COLO668 (cell line): ENCODE results near the gene UEVLD.

ENCODE experiments used
- DNase-seq: peaks from one replicate; lab custom pipeline; 2025; ENCODE audit not compliant: unreplicated experiment; lab: John Stamatoyannopoulos, UW

The UEVLD gene

DNA sequence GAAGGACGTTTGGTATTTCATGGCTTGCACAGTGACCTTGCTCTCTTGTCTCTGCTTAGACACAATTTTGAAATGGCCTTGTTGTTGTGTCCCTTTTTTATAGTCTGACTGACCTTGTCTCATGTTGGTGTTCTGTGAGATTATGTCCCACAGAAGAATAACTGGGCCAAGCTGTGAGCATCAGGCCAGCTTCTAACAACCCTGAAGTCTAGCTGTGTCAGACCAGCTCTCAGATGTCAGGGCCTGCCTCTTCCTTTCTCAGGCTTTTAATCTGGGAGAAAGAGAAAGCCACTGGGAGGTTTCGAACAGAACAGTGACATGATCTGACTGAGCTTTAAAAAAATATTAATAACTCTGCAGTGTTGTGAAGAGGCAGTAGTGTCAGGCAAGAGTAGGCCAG is 2.0 kb upstream of the UEVLD start:
- no peak for DNase-seq

DNA sequence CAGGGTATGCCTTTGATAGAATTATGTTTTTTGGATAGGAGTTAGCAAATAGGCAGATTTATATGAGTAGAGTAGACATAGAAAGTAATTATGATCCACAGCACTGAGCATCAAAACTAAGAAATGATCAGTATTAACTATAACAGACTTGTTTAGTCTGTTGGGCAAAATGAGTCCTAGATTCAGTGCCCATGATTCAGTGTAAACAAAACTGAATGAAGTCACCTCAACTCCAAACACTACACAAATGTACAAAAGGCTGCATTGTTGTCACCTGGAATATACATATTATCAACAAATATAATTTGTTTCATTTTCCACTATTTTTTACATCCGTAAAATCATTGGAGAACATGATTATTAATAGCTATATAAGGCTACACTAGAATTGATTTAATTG is 6.7 kb downstream of the UEVLD start:
- no peak for DNase-seq

DNA sequence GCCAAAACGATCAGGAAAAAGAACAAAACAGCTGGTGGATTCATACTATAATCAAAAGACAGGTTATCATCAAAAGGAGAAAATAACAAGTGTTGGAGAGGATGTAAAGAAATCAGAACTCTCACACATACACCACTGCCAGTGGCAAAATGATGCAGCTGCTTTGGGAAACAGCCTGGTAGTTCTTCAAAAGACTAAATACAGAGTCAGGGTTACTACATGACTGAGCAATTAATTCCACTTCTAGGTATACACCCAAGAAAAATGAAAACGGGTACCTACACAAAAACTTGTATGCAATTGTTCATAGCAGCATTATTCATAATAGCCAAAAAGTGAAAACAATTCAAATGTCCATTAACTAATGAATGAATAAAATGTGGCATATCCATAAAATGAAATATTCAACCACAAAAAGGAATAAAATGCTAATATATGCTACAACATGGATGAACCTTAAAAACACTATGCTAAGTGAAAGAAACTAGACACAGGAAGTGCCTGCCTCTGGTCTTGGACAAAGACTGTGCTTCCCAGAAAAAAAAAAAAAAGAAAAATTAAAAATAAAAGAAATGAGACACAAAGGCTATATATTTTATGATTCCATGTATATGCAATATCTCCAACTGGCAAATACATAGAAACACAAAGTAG is 8.3 kb downstream of the UEVLD start:
- no peak for DNase-seq

DNA sequence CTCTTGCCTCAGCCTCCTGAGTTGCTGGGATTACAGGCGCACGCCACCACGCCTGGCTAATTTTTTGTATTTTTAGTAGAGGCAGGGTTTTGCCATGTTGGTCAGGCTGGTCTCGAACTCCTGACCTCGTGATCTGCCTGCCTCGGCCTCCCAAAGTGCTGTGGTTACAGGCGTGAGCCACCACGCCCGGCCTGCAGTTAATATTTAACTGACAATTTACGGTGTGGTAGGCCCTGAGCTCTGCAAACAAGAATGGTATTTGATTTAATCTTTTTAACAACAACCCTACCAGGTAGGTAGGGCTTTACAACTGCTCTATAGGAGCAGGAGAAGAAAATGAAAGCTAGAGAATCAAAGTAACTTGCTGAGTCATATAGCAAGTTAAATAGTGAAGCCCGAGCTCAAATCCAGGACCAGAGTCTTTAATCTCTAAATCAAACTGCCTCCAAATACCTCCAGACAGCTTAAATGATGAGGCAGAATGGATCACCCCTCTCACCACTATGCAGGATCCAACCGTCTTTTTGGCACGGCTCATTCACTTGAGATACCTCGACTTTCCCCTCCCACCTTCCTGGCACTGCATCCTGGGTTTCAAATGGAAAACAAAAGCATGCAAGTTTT is 9.4 kb downstream of the UEVLD start:
- peak; percentile 24 for DNase-seq

DNA sequence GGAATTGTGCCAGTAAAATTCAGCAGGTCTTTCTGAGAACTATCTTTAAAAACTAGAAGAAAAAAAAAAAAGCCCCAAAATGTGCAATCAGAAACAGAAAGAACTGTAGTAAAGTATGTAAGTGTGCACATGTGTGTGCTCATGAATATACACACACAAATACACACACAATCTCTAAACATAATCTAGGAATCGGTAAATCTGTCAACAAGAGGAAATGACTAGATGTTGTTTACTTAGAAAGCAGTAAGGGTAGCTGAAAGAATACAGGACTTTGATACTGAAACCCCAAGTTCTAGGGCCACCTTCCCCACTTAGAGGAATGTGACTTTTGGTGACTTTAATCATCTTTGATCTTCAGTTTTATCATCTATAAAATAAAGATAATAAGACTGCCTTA is 13.2 kb downstream of the UEVLD start:
- DNase-seq = no peak

DNA sequence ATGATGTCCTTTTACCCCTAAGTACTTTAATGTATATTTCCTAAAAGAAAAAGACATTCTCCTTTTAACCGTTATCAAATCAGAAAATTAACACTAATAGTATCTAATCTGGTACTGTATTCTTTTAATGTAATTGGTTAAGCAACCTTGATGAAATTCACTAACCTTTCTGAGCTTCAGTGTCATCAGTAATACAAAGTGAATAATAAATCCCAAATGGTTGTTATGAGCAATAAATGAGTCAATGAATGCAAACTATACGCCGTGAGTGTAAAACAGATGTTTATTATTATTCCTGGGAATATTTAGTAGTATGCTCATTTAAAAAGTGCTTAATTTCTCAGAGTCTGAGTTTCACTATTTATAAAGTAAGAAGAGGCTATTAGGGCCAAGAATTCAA is 21.5 kb downstream of the UEVLD start:
- no peak for DNase-seq

DNA sequence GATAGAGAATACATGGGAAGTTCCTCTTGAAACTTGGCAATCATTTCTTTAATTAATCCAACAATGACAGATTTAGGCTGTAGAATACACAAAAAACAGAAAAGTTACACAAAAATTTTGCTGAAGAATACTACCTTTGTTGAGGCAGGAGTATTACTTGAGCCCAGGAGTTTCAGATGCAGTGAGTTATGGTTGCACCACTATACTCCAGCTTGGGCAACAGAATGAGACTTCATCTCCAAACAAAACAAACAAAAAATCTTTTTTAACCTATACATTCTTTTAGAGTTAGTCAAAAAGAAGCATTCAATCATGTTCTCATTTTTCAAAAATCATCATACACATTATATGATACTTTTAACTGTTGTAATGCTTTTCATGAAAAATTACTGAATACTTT is 22.1 kb downstream of the UEVLD start:
- DNase-seq = no peak

DNA sequence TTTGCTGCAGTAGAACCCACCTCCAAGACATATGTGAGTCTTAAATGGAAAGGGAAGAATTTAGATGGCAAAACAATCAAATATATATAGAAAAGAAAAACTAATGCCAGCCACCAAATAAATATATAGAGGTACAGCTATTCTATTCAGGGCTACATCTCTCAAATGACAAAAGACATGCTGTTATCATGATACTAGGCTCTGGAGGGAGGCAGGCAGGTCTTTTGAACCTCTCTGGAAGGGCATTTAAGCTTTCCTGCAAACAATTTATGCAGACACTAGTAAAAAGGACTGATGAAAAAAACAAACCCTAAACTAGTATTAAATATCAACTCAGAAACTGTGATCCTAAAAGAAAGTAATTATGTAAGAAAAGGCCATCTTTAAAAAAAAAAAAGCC is 24.4 kb downstream of the UEVLD start:
- DNase-seq = no peak

DNA sequence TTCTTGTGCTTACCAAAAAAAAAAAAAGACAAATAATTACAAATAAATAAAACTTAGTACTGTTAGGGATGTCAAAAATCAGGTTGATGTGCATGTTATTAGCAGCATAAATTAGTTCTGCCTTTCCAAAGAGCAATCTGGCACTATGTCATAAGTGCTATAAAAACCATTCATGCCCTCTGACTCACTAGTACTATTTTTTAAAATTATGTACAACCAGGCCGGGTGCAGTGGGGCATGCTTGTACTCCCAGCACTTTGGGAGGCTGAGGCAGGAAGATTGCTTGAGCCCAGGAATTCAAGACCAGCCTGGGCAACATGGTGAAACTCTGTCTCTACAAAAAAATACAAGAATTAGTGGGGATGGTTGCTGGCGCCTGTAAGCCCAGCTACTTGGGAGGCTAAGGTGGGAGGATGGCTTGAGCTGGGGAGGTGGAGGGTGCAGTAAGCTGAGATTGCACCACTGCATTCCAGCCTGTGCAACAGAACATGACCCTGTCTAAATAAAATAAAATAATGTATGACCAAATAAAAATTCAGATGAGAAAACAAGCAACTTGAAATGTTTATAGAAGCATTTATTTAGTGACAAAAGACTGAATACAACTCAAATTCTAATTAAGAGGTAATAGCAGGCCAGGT is 25.3 kb downstream of the UEVLD start:
- DNase-seq = no peak

DNA sequence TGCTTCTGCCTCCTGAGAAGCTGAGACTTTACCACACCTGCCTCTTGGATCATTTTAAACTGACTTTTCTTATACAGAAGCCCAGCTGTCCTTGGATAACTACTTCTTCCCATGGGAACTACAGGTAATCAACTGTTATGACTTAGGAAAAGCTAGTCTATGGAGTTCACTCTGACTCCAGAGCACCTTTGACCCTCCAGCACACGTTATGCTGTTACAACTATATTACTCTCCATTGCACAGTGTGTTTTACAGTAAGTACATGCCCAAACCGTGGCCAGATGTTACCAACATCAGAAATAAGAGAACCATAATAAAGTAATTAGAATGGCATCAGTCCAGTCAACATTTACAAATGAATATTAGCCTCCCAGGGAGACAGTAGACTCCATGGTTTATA is 40.5 kb downstream of the UEVLD start:
- DNase-seq = no peak

DNA sequence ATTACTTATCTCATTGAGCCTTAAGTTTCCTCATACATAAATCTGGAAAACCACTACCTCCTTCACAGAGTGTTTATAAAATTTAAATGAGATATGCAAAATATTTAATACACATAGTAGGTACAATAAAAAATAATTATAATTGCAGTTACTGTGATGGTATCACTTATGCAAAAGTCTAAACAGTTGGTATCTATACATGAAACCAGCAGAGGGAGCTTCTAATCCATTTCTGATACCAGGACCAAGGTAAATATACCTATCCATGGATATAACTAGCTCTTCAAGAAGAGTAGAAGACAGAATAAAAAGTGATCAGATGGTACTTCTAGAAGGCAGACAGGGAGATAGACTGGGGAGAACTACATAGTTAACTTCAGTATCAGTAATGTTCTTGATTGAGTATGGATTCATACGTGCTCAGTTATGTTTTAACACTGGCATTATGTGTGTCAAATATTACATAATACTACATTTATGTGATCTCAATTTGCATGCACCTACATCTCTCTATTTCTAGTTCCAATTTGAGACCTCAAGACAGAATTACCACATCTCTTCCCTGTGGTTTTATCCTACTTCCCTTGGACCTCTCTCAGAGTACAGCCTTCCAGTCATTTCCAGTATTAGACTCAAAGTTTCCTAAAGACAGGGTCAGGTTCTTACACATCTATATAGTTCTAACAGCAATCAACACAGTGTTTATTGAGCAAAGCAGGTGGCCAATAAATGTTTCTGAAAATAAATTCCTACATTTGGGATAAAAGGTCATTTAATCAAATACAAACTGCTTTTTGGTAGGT is 48.1 kb downstream of the UEVLD start:
- DNase-seq = no peak

DNA sequence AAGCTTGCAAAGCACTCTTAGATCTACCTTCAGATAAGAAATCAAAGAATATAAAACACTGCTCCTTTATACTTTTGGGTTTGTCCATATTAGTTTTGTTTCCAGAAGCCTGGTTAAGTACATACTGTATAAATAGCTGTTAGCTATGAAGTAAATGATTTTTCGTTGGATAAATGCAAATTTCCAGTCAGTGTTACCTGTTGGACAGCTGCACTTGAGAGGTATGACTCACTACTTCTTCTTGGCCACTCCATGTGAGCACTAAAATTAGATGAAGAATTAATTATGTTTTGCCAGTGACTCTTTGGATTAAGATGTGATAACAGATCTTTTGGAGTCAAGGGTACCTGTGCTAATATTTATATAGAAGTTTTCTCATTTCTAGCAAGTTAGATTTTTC is 52.3 kb downstream of the UEVLD start:
- peak; percentile 4 for DNase-seq

DNA sequence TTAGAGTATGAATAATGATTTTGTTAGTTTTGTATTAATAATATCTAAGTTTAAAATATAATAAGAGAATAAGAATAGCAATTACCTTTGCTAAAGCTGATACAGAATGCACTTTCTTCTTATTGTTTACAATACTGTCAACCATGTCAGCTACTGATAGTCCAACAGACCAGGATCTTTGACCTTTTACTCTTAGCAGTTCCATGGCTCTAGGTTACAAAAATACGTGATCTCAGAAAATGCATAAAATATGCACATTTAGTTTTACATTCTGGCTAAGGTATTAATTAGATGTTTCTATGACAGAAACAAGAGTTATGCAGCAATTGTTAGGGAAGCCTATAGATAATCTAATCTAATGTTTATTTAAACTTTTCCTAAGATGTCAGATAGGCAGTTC is 54.3 kb downstream of the UEVLD start:
- DNase-seq = no peak

DNA sequence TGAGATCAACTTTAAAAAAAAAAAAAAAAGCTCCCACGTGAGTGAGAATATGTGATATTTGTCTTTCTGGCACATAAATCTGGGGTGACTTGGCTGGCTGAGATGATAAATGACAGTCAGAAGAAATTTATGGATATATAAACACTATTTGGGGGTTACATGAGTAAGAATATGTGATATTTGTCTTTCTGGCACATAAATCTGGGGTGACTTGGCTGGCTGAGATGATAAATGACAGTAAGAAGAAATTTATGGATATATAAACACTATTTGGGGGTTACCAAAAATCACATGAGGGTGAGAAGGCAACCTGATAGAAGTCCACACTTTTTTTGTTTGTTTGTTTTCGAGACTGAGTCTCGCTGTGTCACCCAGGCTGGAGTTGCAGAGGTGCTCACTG is 55.2 kb downstream of the UEVLD start:
- DNase-seq = no peak

DNA sequence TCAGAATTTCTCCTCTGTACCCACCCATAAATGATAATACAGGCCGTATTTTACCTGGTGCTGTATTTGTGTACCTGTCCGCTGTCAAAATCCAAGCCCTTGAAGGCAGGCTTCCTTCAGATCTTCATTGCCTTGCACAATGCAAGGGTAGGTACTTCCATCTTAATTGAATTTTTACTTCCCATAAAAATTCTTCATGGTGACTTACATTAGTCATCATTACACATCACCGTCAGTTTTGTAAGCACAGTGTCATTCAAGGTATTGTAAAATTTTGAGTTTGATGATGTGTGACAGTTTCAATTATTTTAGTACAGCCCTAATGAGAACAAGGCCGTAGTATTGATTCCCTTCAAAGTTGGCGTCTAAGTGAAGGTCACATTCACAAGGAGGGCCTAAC is 61.0 kb downstream of the UEVLD start:
- no peak for DNase-seq

DNA sequence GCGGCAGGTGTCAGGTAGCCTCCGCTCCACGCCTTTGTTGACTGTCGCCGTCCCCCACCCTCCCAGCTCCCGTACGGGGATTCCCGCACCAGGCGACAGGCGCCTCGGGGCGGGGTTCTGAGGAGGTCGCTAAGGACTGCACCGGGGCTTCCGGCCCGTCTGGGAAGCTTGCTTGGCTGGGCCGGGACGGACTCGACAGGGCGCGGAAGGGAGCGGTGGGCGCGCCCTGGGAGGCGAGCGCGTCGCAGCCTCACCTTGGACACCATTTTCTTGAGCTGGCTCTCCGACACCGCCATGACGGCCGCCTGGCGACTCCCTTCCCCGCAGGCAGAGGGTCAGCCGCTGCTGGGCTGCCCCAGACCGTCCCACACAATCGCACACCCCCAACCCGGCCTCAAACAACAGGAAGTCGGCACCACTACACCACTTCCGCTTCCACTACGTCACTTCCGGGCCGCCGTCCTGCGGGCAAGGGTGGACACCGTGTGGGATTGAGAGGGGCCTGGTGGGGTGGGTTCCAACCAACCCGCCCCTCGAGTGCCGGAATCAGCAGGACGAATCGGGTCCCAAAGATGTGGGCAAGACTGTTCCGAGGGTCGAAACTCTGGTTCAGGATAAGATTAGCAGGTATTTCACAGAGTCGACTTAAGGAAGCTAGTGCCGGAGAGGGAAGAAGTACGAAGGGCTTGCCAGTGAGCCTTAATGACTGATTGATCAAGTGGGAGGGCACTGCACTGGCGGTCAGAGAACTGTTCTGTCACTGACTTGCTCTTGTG is 61.8 kb downstream of the UEVLD start, which contains the start of gene TSG101:
Gene TSG101, minus strand, starts transcription at position 422 of the 776 bp plus-strand sequence. Its CDS starts 126 bp downstream, at position 296.
- DNase-seq = peak; percentile 91

DNA sequence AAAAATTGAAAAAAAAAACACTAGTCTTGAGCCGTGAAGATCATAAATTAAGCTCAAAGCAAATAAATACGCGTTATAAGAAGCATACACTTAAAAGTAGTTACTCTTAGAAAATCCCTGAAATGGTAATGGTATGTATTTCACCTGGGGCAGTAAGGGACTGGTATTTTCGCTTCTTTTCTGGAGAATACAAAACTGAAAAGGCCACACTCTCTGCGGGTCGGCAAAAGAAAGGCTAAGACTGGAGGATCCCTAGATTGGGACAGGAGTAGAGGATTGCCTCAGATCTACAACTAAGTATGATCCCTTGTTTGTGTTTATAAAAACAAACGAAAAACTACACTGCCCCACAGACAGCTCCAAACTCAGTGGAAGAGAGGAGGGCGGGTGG is 62.4 kb downstream of the UEVLD start:
- no peak for DNase-seq

DNA sequence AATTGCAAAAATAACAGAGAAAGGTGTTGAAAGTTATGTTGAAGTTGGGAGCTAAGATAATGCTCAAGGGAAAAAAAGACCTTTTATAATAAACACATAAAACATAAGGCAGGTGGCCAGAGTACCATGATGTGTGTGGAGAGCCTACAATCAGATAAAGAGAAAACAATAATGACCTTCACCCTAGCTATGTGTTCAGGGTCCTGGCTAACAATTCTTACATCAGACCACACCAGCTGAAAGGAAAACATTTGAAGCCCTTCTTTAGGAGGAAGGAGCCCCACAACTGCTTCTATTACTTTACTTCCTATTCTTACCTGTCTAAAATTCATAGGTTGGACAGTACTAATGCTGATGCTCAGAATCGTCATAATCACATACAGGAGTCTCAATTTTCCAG is 64.3 kb downstream of the UEVLD start:
- no peak for DNase-seq

DNA sequence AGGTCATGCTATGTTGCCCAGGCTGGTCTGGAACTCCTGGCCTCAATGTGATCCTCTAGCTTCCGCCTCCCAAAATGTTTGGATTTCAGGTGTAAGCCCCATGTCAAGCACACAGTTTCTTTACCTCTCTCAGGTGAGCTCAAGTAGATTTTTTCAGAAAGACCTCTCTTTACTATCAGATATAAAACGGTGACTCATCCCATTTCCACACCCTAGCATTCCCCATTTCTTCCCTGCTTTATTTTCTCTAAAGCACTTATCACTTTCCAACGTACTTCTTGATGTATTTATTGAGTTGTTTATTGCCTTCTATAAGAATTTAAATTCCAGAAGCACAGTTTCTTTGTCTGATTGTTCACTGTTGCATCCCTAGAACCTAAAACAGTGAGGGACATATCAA is 65.5 kb downstream of the UEVLD start:
- no peak for DNase-seq

DNA sequence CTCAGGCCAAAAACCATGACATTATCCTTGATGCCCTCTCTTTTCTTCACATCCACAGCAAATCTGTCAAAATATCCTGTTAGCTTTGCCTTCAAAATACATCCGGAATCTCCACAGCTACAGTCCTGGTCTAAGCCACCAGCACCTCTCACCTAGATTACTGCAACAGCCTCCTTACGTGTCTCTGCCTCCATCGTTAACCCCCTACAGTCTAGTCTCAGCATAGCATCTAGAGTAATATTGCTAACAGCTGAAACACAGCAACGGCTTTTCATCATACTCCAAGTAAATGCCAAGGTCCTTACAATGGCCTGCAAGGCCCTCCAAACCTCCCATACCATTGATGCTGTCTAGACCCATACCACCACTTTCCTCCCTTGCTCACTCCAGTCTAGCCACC is 66.1 kb downstream of the UEVLD start:
- no peak for DNase-seq

DNA sequence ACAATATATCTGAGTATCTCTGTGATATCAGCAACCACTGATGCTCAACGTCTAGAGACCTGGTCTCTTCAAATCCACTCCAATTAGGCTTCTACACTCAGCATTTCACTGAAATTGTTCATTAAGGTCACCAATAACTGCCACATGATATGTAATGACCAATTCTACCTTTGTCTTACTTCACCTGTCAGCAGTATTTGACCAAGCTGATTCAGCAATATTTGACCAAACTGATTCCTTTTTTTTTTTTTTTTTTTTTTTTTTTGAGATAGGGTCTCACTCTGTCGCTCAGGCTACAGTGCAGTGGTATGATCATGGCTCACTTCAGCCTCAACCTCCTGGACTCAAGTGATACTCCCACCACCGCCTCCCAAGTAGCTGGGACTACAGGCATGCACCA is 67.4 kb downstream of the UEVLD start:
- no peak for DNase-seq
